Kidney (tissue), 14 donors: ENCODE measurements around the gene SH3GL3. TPM values are rescaled to one million over a fixed set of nuclear protein-coding genes. Genes with fewer than 3 reads are reported as not detected.

Experiments used
- DNase-seq, 5 donors: peaks; one replicate each; pipeline ENCODE4 v3.0.0-alpha.2; 2013 to 2020
- FAIRE-seq: peaks from 2 replicates; lab custom pipeline; 2012; peaks lifted over from hg19 to GRCh38; lab: Jason Lieb, UNC
- H3K27ac ChIP-seq, 2 donors: one replicate each; pipeline ENCODE4 v1.7.0; 2013; ENCODE audit warnings: low read depth in 2 of 2, low read length in 2 of 2, inconsistent platforms in 1 of 2
- H3K27me3 ChIP-seq: one replicate; pipeline ENCODE4 v1.7.1; 2013; ENCODE audit warnings: low read length, inconsistent platforms; ENCODE audit not compliant: control insufficient read depth, insufficient read depth
- H3K36me3 ChIP-seq, 3 donors: one replicate each; pipeline versions ENCODE4 v1.7.0 to v1.7.1; 2013; ENCODE audit warnings: low read length in 3 of 3, control low read depth in 1 of 3, inconsistent platforms in 1 of 3; ENCODE audit not compliant: insufficient read depth in 3 of 3, control insufficient read depth in 2 of 3
- H3K4me1 ChIP-seq, 3 donors: one replicate each; pipeline versions ENCODE4 v1.7.0 to v1.7.1; 2013; ENCODE audit warnings: low read length in 3 of 3, inconsistent platforms in 1 of 3, low read depth in 1 of 3; ENCODE audit not compliant: control insufficient read depth in 2 of 3, insufficient read depth in 2 of 3
- H3K4me3 ChIP-seq, 3 donors: one replicate each; pipeline versions ENCODE4 v1.7.0 to v1.8.1; 2013; ENCODE audit warnings: low read length in 3 of 3, control low read depth in 1 of 3, inconsistent platforms in 1 of 3
- H3K9ac ChIP-seq, 3 donors: one replicate each; pipeline versions ENCODE4 v1.7.0 to v1.7.1; 2013; ENCODE audit warnings: low read length in 3 of 3, control low read depth in 1 of 3, inconsistent platforms in 1 of 3
- H3K9me3 ChIP-seq, 3 donors: one replicate each; pipeline versions ENCODE4 v1.7.0 to v1.7.1; 2013; ENCODE audit warnings: low read length in 3 of 3, control low read depth in 1 of 3, inconsistent platforms in 1 of 3; ENCODE audit not compliant: control insufficient read depth in 2 of 3, insufficient read depth in 1 of 3
- intact Hi-C: fragments of 100-400 bp; cut with DNase I; formaldehyde crosslinking; loops from one replicate; pipeline ENCODE4 v1.11.1; 2022
- polyA plus RNA-seq: library from polyadenylated mRNA; stranded (reverse); fragments of 350-450 nt; fragmentation: Illumina TruSeq; extraction: RNeasy Lipid Tissue Mini Kit (QIAGEN cat#74804); gene quantifications from one replicate; pipeline ENCODE4 v1.2.3, GENCODE V29; 2014; ENCODE audit warnings: low read depth, low replicate concordance; ENCODE audit not compliant: insufficient read depth
- total RNA-seq: library from RNA; stranded (reverse); fragmentation: NEBNext Ultra II Directional; extraction: Animal tissue kit (Norgen Biotek cat#: 25700); gene quantifications from one replicate; pipeline ENCODE4 v1.2.1, GENCODE V29; 2021
- TF ChIP-seq, protein P1 (sequence below): IDR thresholded peaks from 3 replicates; pipeline ENCODE4 v1.5.1; 2012; ENCODE audit warnings: mild to moderate bottlenecking, moderate library complexity, borderline replicate concordance; ENCODE audit not compliant: insufficient read depth; ENCODE audit errors: extremely low read depth
- donor health status: control.
- donor health status: control.
- donor health status: control.
- donor health status: control.
- donor health status: control.
- donor health status: DM: yes; HTN: yes; CAD: no.
- donor health status: Normal renal cell carcinoma (clear cell type).

Gene SH3GL3
- total and polyA plus RNA-seq, 2 donors from 2014 or later, result 0.47 TPM; not detected in 1

DNA sequence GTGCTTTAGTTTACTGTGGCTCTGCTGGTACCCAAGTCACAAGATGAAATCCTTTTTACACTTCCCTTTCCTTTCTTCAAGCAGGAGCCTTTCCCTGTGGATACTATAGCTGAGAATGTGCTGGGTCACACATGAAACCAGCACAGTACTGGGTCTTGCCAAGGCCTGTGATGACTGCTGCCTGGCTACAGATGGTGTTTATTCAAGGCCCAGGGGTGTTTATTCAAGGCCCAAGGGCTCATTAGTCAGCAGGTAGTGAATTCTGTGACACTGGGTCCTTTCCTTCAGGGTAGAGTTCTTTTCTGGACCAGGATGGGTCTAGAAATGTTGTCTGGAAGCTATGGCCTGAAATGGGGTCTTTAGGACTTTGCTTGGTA lies 99.4 kb downstream of the SH3GL3 start:
- no peak for DNase-seq
- no peaks in the 10 kb centered on the region for H3K4me1 ChIP-seq
- no peak for FAIRE-seq
- H3K27me3 ChIP-seq, result no peaks in the 10 kb centered on the region
- TF ChIP-seq, protein P1, sequence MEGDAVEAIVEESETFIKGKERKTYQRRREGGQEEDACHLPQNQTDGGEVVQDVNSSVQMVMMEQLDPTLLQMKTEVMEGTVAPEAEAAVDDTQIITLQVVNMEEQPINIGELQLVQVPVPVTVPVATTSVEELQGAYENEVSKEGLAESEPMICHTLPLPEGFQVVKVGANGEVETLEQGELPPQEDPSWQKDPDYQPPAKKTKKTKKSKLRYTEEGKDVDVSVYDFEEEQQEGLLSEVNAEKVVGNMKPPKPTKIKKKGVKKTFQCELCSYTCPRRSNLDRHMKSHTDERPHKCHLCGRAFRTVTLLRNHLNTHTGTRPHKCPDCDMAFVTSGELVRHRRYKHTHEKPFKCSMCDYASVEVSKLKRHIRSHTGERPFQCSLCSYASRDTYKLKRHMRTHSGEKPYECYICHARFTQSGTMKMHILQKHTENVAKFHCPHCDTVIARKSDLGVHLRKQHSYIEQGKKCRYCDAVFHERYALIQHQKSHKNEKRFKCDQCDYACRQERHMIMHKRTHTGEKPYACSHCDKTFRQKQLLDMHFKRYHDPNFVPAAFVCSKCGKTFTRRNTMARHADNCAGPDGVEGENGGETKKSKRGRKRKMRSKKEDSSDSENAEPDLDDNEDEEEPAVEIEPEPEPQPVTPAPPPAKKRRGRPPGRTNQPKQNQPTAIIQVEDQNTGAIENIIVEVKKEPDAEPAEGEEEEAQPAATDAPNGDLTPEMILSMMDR, result no peak
- no peak overlapping the region for H3K4me3 ChIP-seq
- no peak overlapping the region for H3K27ac ChIP-seq
- H3K9ac ChIP-seq, result no peak overlapping the region
- H3K36me3 ChIP-seq, result no peaks in the 10 kb centered on the region
- peaks cover 0 to 2% (median 0%) of the 10 kb centered on the region in 3 donors for H3K9me3 ChIP-seq
- intact Hi-C loops, result no loop called here

- intact Hi-C loops, result no loop called here
- no peak for FAIRE-seq
- no peak overlapping the region for H3K9ac ChIP-seq
- peaks cover 0 to 2% (median 0%) of the 10 kb centered on the region in 3 donors for H3K9me3 ChIP-seq
- H3K4me1 ChIP-seq, result no peaks in the 10 kb centered on the region
- no peak overlapping the region for H3K4me3 ChIP-seq
- H3K27me3 ChIP-seq, result no peaks in the 10 kb centered on the region
- no peak for DNase-seq
- no peak overlapping the region for H3K27ac ChIP-seq
- H3K36me3 ChIP-seq, result no peaks in the 10 kb centered on the region
- TF ChIP-seq, protein P1, result no peak
Observed at GRCh38 chr15:83547168-83547567, 100.0 kb downstream of the SH3GL3 start.

- peak in 1 of 5 donors; percentile 13 for DNase-seq
- intact Hi-C loops, result no loop called here
- TF ChIP-seq, protein P1, result no peak
Observed at GRCh38 chr15:83549623-83550022, 102.5 kb downstream of the SH3GL3 start.

GRCh38 chr15:83554558-83554957 lies 107.4 kb downstream of the SH3GL3 start:
- intact Hi-C loops, result no loop called here
- Histone ChIP-seq H3K27me3 (no peaks in the 10 kb centered on the region), H3K36me3 (no peaks in the 10 kb centered on the region)

More at GRCh38 chr15:83549623-83550022, 102.5 kb downstream of the SH3GL3 start:
- FAIRE-seq, result no peak
- H3K27ac ChIP-seq, result no peak overlapping the region
- H3K4me1 ChIP-seq, result no peaks in the 10 kb centered on the region
- no peaks in the 10 kb centered on the region for H3K27me3 ChIP-seq
- no peak overlapping the region for H3K9ac ChIP-seq
- H3K4me3 ChIP-seq, result no peak overlapping the region
- no peaks in the 10 kb centered on the region for H3K36me3 ChIP-seq
- no peaks in the 10 kb centered on the region for H3K9me3 ChIP-seq

More at GRCh38 chr15:83554558-83554957, 107.4 kb downstream of the SH3GL3 start:
- no peak for DNase-seq
- Histone ChIP-seq H3K4me3 (no peak overlapping the region), H3K4me1 (no peaks in the 10 kb centered on the region), H3K9ac (no peak overlapping the region), H3K9me3 (no peaks in the 10 kb centered on the region), H3K27ac (no peak overlapping the region)
- TF ChIP-seq, protein P1, result no peak
- no peak for FAIRE-seq
